AG09319 (cell line): ENCODE measurements around the gene CNGB1.

ENCODE experiments used
- DNase-seq: peaks from one replicate; pipeline ENCODE4 v3.0.0-alpha.2; 2010; ENCODE audit warnings: low read depth; ENCODE audit errors: extremely low read depth
- TF ChIP-seq, protein P1 (sequence below): IDR thresholded peaks from 2 replicates; pipeline ENCODE4 v1.5.1; 2011; ENCODE audit warnings: low read depth, mild to moderate bottlenecking, inconsistent platforms, low read length, moderate library complexity

CNGB1 gene

DNA sequence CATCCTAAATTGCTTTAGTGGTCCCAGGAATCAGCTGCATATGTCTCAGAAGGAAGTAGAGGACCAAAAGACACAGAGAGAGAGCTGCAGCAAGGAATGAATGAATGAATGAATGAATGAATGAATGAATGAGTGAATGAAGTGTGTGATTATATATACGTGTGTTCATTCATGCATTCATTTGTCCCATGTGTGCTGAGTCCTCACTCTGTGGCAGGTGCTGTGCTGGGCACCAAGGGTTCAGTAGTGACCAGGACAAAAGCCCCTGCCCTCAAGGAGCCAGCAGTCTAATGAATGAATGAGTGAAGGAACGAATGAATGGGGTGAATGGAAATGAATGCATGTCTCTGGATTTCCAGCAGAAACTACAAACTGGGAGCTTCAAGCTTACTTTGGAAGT is 9.4 kb downstream of the CNGB1 start:
- TF ChIP-seq, protein P1, sequence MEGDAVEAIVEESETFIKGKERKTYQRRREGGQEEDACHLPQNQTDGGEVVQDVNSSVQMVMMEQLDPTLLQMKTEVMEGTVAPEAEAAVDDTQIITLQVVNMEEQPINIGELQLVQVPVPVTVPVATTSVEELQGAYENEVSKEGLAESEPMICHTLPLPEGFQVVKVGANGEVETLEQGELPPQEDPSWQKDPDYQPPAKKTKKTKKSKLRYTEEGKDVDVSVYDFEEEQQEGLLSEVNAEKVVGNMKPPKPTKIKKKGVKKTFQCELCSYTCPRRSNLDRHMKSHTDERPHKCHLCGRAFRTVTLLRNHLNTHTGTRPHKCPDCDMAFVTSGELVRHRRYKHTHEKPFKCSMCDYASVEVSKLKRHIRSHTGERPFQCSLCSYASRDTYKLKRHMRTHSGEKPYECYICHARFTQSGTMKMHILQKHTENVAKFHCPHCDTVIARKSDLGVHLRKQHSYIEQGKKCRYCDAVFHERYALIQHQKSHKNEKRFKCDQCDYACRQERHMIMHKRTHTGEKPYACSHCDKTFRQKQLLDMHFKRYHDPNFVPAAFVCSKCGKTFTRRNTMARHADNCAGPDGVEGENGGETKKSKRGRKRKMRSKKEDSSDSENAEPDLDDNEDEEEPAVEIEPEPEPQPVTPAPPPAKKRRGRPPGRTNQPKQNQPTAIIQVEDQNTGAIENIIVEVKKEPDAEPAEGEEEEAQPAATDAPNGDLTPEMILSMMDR: no peak
- DNase-seq: no peak

DNA sequence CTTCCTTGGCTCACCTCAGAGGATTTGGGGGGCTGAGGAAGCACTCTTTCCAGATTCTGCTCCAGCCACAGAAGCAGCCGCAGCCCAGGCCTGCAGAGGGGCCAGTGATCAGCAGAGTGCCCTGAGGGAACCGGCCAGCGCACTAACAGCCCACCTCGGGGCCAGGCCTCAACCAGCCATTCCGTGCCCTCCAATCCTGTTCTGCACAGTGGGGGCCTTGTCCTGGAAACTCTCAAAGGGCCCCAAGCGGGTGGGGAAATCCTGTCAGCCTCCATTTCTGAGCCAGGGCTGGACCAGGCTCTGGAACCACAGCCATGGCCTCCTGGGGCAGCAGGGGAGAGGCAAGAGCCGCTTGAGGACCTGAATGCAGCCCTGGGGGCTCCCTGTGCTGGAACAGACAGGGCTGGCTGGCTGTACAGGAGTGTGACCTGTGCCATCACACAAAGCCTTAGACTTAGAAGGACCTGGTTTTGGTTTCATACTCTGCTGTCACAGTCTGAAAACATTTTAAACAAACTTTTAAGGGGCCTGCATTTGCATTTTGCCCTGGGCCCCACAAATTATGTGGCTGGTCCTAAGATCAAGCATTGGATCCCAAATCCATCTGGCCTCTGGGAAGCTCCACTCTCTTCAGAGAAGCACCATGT is 10.0 kb downstream of the CNGB1 start:
- DNase-seq: no peak
- TF ChIP-seq, protein P1: no peak

DNA sequence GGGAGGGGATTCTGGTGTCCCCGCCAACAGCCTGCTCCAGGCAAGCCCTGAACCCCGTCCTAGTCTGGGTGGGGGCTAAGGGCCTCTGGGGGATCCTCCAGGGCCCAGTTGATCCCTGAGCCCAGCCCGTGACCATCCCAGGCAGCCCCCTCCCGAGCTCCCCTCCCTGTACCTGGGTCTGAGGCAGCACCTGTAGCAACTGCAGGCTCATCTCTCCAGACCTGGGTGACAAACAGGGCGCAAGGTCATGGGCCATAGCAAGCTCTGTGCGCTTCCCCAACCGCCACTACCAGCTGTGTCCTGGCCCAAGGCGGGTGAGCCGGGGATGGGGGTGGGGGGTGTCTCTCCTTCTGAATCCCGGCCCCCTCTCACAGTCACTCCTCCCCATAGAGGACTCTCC is 10.6 kb downstream of the CNGB1 start:
- no peak for DNase-seq
- TF ChIP-seq, protein P1: no peak

DNA sequence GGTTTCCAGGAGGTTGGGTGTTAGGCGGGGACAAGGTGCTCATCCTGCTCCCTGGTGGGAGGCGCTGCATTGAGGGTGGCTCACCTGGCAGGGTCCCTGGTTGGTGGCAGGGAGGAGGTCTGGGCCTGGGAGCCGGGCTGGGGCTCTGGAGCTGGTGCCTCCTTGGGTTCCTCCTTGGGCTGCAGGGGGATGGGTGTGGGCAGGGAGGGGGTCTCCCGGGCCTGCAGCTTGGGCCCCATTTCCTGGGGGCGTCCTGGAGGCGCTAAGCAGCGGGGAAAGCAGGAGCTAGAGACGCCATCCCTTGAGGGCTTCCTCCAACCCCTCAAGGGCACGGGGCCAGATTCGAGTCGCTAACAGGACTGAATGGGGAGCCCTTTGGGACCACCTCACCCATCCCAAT is 11.1 kb downstream of the CNGB1 start:
- no peak for DNase-seq
- TF ChIP-seq, protein P1: no peak

DNA sequence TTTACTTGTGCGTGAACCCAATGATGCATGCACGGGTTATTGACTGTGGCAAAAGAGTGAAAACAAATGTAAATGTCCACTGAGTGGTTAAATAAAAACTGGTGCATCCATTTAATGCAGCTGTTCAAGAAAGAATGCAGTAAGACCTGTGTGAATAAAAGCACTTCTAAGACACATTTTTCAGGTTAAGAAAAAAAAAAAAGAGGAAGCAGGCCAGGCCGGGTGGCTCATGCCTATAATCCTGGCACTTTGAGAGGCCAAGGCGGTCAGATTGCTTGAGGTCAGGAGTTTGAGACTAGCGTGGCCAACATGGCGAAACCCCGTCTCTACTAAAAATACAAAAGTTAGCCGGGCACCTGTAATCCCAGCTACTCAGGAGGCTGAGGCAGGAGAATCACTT is 11.8 kb downstream of the CNGB1 start:
- TF ChIP-seq, protein P1: no peak
- DNase-seq: no peak

DNA sequence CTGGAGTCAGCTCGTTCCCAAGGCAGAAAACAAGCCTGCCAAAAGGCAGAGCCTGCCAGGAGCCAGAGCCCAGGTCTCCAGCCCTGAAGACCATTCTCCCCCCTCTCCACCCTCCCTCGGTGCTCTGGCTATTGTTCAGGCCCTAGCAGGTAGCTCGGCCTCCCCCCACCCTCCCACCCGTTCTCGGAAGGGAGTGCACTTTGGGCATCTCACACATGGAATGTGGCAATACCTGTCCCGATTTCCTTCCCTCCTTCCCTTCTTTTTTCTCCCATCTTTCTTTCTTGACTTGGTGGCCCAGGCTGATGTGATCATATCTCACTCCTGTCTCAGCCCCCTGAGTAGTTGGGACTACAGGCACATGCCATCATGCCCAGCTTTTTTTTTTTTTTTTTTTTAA is 12.4 kb downstream of the CNGB1 start:
- no peak for DNase-seq
- TF ChIP-seq, protein P1: no peak

DNA sequence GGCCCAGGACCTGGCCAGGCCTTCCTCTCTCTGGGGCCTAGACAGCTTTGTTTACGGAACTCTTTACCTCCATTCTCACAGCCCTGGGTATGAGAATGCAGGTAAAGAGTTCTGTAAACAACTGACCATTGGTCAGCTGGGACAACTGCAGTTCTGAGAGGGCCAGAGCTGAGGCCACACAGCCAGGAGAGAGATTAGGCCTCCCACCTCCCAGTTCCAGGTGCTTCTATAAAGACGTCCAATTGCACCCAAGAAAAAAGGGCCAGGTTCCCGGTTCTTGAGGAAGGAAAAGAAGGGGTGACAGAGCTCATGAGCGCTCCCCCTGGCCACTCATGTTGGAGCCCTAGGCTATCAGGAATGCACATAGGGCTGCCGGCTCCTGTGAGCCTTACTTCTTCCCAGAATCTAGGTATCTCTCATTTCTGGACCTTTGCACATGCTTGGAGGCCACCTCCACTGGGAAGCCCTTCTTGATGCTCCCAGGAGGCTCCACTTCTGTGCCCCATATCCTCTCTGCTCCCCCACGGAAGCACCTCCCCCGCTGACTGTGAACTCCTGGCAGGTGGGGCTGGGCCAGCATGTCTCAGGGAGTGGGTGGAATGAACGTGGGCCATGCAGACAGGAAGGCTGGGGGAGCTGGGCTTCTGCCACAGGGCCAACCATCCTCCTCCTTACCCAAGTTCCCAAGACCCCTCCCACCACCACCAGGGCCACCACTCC is 13.1 kb downstream of the CNGB1 start:
- DNase-seq: no peak

More for the DNA sequence above, 13.1 kb downstream of the CNGB1 start:
- TF ChIP-seq, protein P1: no peak
